IPS DF 6.9 (cell line): ENCODE data around the gene ARHGAP26.

Experiments used
- DNase-seq: peaks from one replicate; pipeline ENCODE4 v3.0.0-alpha.2; 2013; ENCODE audit warnings: low read depth, low spot score
- H3K27ac ChIP-seq: one replicate; pipeline ENCODE4 v1.5.1; 2013; ENCODE audit warnings: low read length, control low read depth
- H3K27me3 ChIP-seq: 2 replicates; pipeline ENCODE4 v1.6.1; 2013; ENCODE audit warnings: mild to moderate bottlenecking, low read length; ENCODE audit not compliant: control insufficient read depth, insufficient read depth
- H3K36me3 ChIP-seq: 2 replicates; pipeline ENCODE4 v1.6.1; 2013; ENCODE audit warnings: low read length; ENCODE audit not compliant: control insufficient read depth, insufficient read depth
- H3K4me1 ChIP-seq: 2 replicates; pipeline ENCODE4 v1.6.1; 2013; ENCODE audit warnings: low read length; ENCODE audit not compliant: control insufficient read depth, insufficient read depth
- H3K4me3 ChIP-seq: 2 replicates; pipeline ENCODE4 v1.5.1; 2013; ENCODE audit warnings: mild to moderate bottlenecking, low read length
- H3K9me3 ChIP-seq: 2 replicates; pipeline ENCODE4 v1.6.1; 2013; ENCODE audit warnings: low read length, inconsistent platforms; ENCODE audit not compliant: control insufficient read depth, insufficient read depth
- WGBS: extraction: QIAGEN DNeasy Blood & Tissue Kit; methylation state at CpG from one replicate; pipeline ENCODE4 v1.1.7; 2013; ENCODE audit warnings: mixed read lengths, missing lambda C conversion rate; ENCODE audit not compliant: insufficient read length, insufficient coverage; 5-methylcytosine and 5-hydroxymethylcytosine counted together

The ARHGAP26 gene

DNA sequence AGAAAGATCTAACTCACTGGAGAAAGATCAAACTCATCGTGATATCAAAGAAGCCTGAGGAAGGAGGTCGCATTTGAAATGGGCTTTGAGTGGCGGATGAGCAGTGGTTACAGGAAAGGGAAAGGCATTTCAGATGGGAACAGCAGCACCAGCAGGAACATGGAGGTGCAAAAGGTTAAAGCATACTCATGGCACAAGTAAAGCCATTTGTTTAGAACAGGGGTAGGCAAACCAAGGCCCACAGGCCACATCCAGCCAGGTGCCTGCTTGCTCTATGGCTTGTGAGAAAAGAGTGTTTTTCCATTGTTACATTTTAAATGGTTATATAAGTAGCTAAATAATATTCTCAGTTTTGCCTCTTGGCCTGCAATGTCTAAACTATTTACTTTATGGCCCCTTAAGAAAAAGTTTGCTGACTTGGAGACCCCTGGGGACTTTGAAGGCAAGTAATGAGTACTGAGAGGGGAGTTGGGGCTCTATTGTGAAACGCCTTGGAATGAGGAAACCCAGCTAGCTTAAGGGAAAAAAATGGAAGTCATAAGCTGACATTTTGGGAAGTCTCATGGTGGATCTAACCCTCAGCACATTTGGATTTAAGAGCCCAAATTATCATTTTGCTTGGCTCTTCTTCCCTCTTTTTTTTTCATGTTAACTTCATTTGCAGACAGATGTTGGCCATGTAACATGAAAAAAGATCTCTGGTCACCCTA lies 422.2 kb downstream of the ARHGAP26 start:
- H3K27me3 ChIP-seq, result no peaks in the 10 kb centered on the region
- no peak overlapping the region for H3K4me3 ChIP-seq
- no peaks in the 10 kb centered on the region for H3K36me3 ChIP-seq
- WGBS, result no CpG with 5 or more reads among the region's 4 CpGs
- H3K9me3 ChIP-seq, result no peaks in the 10 kb centered on the region
- no peaks in the 10 kb centered on the region for H3K4me1 ChIP-seq
- no peak for DNase-seq
- no peak overlapping the region for H3K27ac ChIP-seq

DNA sequence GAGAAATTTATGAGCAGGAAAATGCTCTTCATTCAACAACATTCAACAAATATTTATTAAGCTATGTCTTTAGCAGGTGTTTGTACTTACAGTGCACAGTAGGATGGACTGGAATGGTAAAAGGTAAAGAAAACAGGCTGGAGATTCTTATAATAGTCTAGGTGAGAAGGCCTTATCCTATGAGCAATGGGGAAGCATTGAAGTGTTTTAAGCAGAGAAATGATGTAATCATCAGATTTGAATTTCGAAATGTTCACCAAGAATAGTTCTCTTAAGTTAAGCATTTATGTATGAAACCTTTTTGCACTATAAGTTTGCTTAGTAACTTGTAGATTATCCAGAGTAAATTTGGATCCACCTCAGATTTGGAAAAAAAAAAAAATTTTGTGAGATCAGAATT lies 424.0 kb downstream of the ARHGAP26 start:
- no peaks in the 10 kb centered on the region for H3K4me1 ChIP-seq
- DNase-seq, result no peak
- H3K27ac ChIP-seq, result no peak overlapping the region
- no peaks in the 10 kb centered on the region for H3K36me3 ChIP-seq
- no CpG with 5 or more reads among the region's 1 CpG for WGBS
- H3K27me3 ChIP-seq, result no peaks in the 10 kb centered on the region
- H3K4me3 ChIP-seq, result no peak overlapping the region
- H3K9me3 ChIP-seq, result no peaks in the 10 kb centered on the region

GRCh38 chr5:143194713-143195112 lies 424.5 kb downstream of the ARHGAP26 start:
- H3K4me3 ChIP-seq, result no peak overlapping the region
- no peaks in the 10 kb centered on the region for H3K9me3 ChIP-seq
- WGBS, result no CpG with 5 or more reads among the region's 5 CpGs
- H3K27me3 ChIP-seq, result no peaks in the 10 kb centered on the region
- DNase-seq, result no peak
- H3K27ac ChIP-seq, result no peak overlapping the region
- H3K36me3 ChIP-seq, result no peaks in the 10 kb centered on the region
- no peaks in the 10 kb centered on the region for H3K4me1 ChIP-seq

GRCh38 chr5:143195491-143195890 lies 425.3 kb downstream of the ARHGAP26 start:
- no peaks in the 10 kb centered on the region for H3K4me1 ChIP-seq
- WGBS, result no CpG with 5 or more reads among the region's 2 CpGs

GRCh38 chr5:143196601-143197259 lies 426.6 kb downstream of the ARHGAP26 start:
- Histone ChIP-seq H3K9me3 (no peaks in the 10 kb centered on the region), H3K4me1 (no peaks in the 10 kb centered on the region), H3K4me3 (no peak overlapping the region), H3K36me3 (no peaks in the 10 kb centered on the region), H3K27me3 (no peaks in the 10 kb centered on the region), H3K27ac (no peak overlapping the region)
- DNase-seq, result no peak
- WGBS, result no CpG with 5 or more reads among the region's 3 CpGs

More at GRCh38 chr5:143195491-143195890, 425.3 kb downstream of the ARHGAP26 start:
- no peak for DNase-seq
- no peaks in the 10 kb centered on the region for H3K36me3 ChIP-seq
- no peak overlapping the region for H3K4me3 ChIP-seq
- H3K27ac ChIP-seq, result no peak overlapping the region
- no peaks in the 10 kb centered on the region for H3K9me3 ChIP-seq
- no peaks in the 10 kb centered on the region for H3K27me3 ChIP-seq

- Histone ChIP-seq H3K4me1 (no peaks in the 10 kb centered on the region), H3K4me3 (no peak overlapping the region), H3K27me3 (no peaks in the 10 kb centered on the region), H3K36me3 (no peaks in the 10 kb centered on the region), H3K9me3 (no peaks in the 10 kb centered on the region), H3K27ac (no peak overlapping the region)
- DNase-seq, result no peak
Measured at GRCh38 chr5:143197260-143197656, 427.1 kb downstream of the ARHGAP26 start.

DNA sequence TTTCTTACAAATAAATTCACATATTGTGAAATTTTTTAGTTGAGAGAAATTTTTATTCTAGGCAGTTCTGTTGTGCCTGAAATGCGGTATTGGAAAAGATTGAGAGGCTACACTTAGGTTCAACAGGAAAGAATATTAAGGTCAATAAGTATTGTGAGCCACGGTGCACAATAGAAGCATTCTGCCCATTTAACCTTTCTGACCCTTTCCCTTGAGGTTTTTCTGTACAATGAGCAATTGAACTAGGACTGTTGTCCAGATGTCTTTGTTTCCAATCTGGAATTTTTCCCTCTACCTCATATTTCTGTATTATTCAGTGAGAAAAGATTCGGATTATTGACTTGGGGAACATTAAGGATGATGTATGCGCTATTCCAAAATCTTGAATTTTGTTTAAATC lies 428.2 kb downstream of the ARHGAP26 start:
- H3K4me3 ChIP-seq, result no peak overlapping the region
- H3K27ac ChIP-seq, result no peak overlapping the region
- no peak for DNase-seq
- H3K27me3 ChIP-seq, result no peaks in the 10 kb centered on the region
- H3K4me1 ChIP-seq, result no peaks in the 10 kb centered on the region
- H3K36me3 ChIP-seq, result no peaks in the 10 kb centered on the region
- H3K9me3 ChIP-seq, result no peaks in the 10 kb centered on the region
- no CpG with 5 or more reads among the region's 4 CpGs for WGBS

DNA sequence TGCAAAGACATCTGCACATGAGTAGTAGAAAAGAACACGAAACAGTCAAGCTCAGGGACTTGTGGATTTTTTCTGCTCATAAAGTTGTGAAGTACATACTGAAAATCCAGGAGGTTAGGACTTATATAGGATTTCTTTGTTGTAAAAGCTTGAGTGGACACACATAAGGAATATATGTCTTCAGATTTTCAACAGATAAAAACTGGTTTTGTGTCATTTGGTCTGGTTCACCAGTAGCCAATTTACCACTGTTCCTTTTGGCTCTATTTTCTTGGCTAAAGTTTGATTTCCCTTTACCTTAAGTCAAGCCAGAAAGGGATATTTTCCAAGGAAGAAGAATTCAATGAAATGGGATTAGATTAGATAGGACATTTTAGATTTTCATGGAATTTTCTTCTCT lies 429.0 kb downstream of the ARHGAP26 start:
- DNase-seq, result no peak
- Histone ChIP-seq H3K4me3 (no peak overlapping the region), H3K27me3 (no peaks in the 10 kb centered on the region), H3K27ac (no peak overlapping the region), H3K36me3 (no peaks in the 10 kb centered on the region), H3K9me3 (no peaks in the 10 kb centered on the region), H3K4me1 (no peaks in the 10 kb centered on the region)
- WGBS, result no CpG with 5 or more reads among the region's 1 CpG

DNA sequence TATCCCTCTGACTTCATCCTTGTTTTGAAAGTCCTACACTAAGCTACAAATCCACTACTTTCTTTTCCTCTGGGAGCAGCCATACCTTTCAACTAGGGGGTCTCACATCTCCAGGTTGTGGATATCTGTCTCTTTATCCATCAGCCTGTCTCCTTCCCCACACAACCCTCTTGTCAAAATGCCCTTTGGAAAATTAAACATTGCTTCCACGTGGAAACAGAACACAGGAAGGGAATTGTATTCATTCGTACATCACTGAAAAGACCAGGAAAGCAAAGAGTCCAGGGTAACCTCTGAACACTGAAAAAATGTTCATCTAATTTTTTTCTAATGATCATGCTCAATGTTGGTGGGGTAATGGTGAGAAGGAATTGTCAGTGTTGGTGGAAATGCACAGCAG lies 429.7 kb downstream of the ARHGAP26 start:
- no peaks in the 10 kb centered on the region for H3K4me1 ChIP-seq
- H3K27ac ChIP-seq, result no peak overlapping the region
- WGBS, result no CpG with 5 or more reads among the region's 2 CpGs

DNA sequence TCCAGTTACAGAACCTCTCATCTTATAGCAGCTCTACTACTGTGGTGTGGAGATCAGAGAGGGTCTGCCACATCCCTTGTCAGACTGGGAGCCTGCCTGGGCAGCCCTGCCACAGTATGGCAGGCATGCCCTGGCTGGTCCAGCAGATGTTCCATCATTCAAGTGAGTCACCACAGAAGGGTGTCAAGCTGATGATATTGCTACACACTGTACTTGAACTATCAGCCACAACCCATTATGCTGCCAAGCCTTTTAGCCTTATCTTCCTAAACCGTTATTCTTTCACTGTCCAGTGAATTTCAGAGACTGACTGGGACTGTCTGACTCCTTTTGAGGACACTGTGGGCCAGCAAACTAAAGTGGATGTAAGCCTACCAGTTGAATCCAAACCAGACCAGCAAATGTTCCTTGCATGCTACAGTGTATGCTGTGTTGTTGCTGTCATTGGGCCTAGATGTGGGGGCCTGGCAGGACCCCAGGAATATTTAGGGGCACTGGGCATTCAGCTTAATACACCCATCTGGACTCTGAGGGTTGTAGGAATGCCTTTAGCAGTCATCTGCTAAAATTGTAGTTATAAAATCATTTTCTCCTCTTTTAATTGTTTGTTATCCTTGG lies 430.7 kb downstream of the ARHGAP26 start:
- DNase-seq, result no peak
- Histone ChIP-seq H3K4me1 (no peaks in the 10 kb centered on the region), H3K36me3 (no peaks in the 10 kb centered on the region), H3K4me3 (no peak overlapping the region), H3K27me3 (no peaks in the 10 kb centered on the region), H3K9me3 (no peaks in the 10 kb centered on the region), H3K27ac (no peak overlapping the region)
- no CpG with 5 or more reads among the region's 1 CpG for WGBS

More for the DNA sequence above, 429.7 kb downstream of the ARHGAP26 start:
- Histone ChIP-seq H3K36me3 (no peaks in the 10 kb centered on the region), H3K9me3 (no peaks in the 10 kb centered on the region), H3K4me3 (no peak overlapping the region), H3K27me3 (no peaks in the 10 kb centered on the region)
- no peak for DNase-seq
